Thoracic aorta (tissue), 2 donors: Measurements from ENCODE around the gene CBFA2T3. TPM values are rescaled to one million over a fixed set of nuclear protein-coding genes. Genes with fewer than 3 reads are reported as not detected.

Experiments used
- ATAC-seq: fragments of 150-250 bp; one replicate; pipeline ENCODE4 v1.8.0; 2017; ENCODE audit warnings: low read depth; ENCODE audit not compliant: insufficient number of reproducible peaks, low FRiP score
- DNase-seq: peaks from one replicate; pipeline ENCODE4 v3.0.0-alpha.2; 2020; ENCODE audit warnings: low spot score
- H3K27ac ChIP-seq, 2 donors: fragments of 200-600 bp; sonication (generic); 1 replicate in 1 of 2; 2 replicates in 1 of 2; pipeline ENCODE4 v1.5.1; 2016; ENCODE audit warnings: mild to moderate bottlenecking in 2 of 2, moderate library complexity in 2 of 2
- H3K27me3 ChIP-seq: fragments of 200-600 bp; sonication (generic); replicated peaks from 2 replicates; pipeline ENCODE4 v1.6.0; 2016; ENCODE audit warnings: mild to moderate bottlenecking; ENCODE audit not compliant: insufficient read depth
- H3K36me3 ChIP-seq: fragments of 200-600 bp; sonication (generic); one replicate; pipeline ENCODE4 v1.5.1; 2016
- H3K4me1 ChIP-seq, 2 donors: fragments of 200-600 bp; sonication (generic); 1 replicate in 1 of 2; 2 replicates in 1 of 2; pipeline versions ENCODE4 v1.5.1 to v1.6.0; 2016; ENCODE audit warnings: low read depth in 2 of 2, mild to moderate bottlenecking in 1 of 2; ENCODE audit not compliant: control insufficient read depth in 1 of 2
- H3K4me3 ChIP-seq: fragments of 200-600 bp; sonication (generic); 2 replicates; pipeline ENCODE4 v1.5.1; 2016; ENCODE audit warnings: mild to moderate bottlenecking
- H3K9me3 ChIP-seq: fragments of 200-600 bp; sonication (generic); 2 replicates; pipeline ENCODE4 v1.5.1; 2016
- CTCF ChIP-seq: fragments of 200-600 bp; sonication (generic); IDR thresholded peaks from one replicate; pipeline ENCODE4 v1.5.1; 2019; ENCODE audit warnings: antibody characterized with exemption
- total RNA-seq, 2 donors: library from RNA; depleted of rRNA; stranded (reverse); fragments of >200 nt; gene quantifications; one replicate each; pipeline versions ENCODE4 v1.1.0 to v1.2.3, GENCODE V29; 2016

CBFA2T3 gene
- 1 to 10 TPM; 3.9 to 6.6 TPM for total RNA-seq

DNA sequence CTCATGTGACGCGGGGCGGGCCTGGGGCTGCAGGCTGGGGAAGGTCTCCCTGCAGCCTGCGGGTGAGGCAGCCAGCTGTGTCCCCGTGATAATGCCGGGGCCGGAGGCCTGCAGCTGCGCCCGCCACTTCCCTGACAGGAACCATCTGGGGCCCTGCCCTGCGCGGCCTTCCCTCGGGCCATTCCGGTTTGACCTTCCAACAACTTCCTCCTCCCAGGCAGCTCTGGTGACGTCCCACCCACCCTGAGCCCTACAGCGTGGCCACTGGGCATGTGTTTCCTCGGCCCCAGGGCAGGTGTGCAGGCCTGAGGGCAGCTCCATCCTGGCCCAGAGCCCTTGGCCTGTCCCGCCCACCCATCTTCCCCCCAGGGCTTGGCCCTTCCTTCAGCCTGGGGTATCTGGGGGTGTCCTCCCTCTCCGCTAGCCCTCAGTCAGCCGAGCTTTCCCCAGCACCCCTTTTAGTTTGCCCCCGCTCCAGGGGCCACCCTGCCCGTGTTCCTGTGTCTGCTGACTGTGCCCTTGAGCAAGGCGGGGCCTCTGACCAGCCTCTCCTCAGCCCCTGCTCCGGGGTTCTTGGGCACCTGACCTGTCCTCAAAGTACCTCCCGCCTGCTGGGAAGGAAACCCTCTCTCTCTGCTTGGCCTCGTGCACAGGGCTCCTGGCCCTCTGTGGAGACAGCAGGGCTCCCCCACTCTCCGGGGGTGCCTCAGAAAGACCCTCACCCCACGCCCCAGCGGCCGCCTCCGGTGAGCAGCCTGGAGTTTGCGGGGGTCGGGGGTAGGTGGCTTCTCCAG is at the start of gene CBFA2T3:
Gene CBFA2T3, minus strand, starts transcription at position 190 of the 794 bp plus-strand sequence. CDS start 400 bp downstream, outside the sequence.
- Histone ChIP-seq H3K9me3 (no peaks in the 10 kb centered on the region), H3K27ac (no peak within 1 kb of the TSS), H3K4me1 (no peaks in the 10 kb centered on the region), H3K4me3 (peak within 1 kb of the TSS; percentile 36), H3K27me3 (no peaks in the 10 kb centered on the region), H3K36me3 (no peaks in the 10 kb centered on the region)
- no peak for TF ChIP-seq CTCF
- DNase-seq = no peak
- ATAC-seq = no peak

DNA sequence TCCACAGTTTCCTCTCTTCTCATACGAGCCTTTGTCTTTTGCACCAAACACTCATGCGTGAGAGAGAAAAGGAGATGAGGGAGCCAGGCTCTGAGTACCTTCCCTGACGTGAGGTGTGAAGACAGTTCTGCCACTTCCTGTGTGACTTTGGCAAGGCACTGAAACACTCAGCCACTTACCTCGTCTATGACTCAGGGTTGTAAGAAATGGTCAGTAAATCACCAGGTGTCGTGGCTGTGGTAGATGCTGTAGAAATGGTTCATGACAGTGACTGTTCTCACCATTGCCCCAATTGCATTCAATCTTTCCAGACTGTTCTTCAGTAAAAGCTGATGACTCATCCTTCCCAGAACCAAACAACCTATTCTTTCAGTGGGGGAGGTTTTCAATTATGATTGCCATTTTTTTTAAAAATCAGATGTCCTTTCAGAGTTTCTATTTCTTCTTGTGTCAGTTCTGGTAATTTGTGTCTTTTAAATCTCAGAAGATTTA is 49.2 kb upstream of the CBFA2T3 start:
- ATAC-seq (no peak), DNase-seq (no peak)
- Histone ChIP-seq H3K27ac (no peak overlapping the region), H3K4me1 (no peaks in the 10 kb centered on the region), H3K36me3 (no peaks in the 10 kb centered on the region), H3K9me3 (peaks cover 16% of the 10 kb centered on the region), H3K4me3 (no peak overlapping the region), H3K27me3 (peaks cover 3% of the 10 kb centered on the region)
- no peak for TF ChIP-seq CTCF

GRCh38 chr16:89025636-89026035 is 48.6 kb upstream of the CBFA2T3 start:
- no peak overlapping the region for H3K4me3 ChIP-seq
- peaks cover 16% of the 10 kb centered on the region for H3K9me3 ChIP-seq
- ATAC-seq (no peak), DNase-seq (no peak)
- peaks cover 3% of the 10 kb centered on the region for H3K27me3 ChIP-seq
- H3K27ac ChIP-seq = no peak overlapping the region
- H3K36me3 ChIP-seq = no peaks in the 10 kb centered on the region
- TF ChIP-seq CTCF = no peak
- H3K4me1 ChIP-seq = no peaks in the 10 kb centered on the region

DNA sequence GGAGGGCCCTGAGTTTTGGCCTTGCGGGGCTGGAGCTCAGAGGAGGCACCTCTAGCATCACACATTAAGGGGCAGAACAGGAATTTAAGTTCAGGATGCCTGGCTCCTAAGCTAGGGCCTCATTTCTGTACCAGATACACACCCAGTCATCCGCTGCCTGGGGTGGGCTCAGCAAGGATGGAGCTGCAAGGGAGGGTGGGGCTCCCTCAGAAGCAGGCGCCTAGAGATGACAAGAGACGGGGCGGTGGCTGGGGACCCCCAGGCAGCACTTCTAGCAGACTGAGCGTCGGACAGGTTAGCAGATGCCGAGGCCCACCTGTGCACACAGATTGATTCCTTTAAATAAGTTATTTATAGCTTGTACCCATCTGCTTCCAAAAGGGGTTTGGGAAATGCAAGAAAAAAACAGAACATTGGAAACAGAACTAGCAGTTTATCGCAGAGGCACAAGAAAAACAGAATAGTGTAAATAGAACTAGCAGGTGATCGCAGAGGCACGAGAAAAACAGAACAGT is 47.6 kb upstream of the CBFA2T3 start:
- no peaks in the 10 kb centered on the region for H3K4me1 ChIP-seq
- peaks cover 16% of the 10 kb centered on the region for H3K9me3 ChIP-seq
- no peak for DNase-seq
- no peaks in the 10 kb centered on the region for H3K36me3 ChIP-seq
- no peak overlapping the region for H3K4me3 ChIP-seq
- no peak for TF ChIP-seq CTCF
- H3K27me3 ChIP-seq = peaks cover 3% of the 10 kb centered on the region
- no peak for ATAC-seq
- no peak overlapping the region for H3K27ac ChIP-seq

- Histone ChIP-seq H3K27me3 (peaks cover 3% of the 10 kb centered on the region), H3K4me1 (no peaks in the 10 kb centered on the region), H3K36me3 (no peaks in the 10 kb centered on the region), H3K27ac (no peak overlapping the region), H3K4me3 (no peak overlapping the region), H3K9me3 (peaks cover 16% of the 10 kb centered on the region)
- DNase-seq (no peak), ATAC-seq (no peak)
- TF ChIP-seq CTCF = no peak
These were observed 46.9 kb upstream of the CBFA2T3 start for GRCh38 chr16:89023621-89024511.
